Measurements from ENCODE around the gene VAT1L.

- TF ChIP-seq ZNF274 (IDR thresholded peaks at IDR 0.05; ENCODE audit: low read depth, low read length) (no peak), SUZ12 (IDR thresholded peaks at IDR 0.05; ENCODE audit: extremely low read depth, insufficient read depth, insufficient read length) (no peak), YY1 (IDR thresholded peaks at IDR 0.05; ENCODE audit: insufficient read depth, insufficient read length) (no peak)
These were observed 34.3 kb downstream of the VAT1L start for GRCh38 chr16:77822661-77823060.

Data from NT2/D1 (cell line).